SHP77 treated with DMSO at 0.1 percent for 48 hours (cell line): ENCODE measurements around the gene KCNC1.

Experiments
- DNase-seq: peaks from one replicate; lab custom pipeline; 2025; lab: John Stamatoyannopoulos, UW

Gene KCNC1

DNA sequence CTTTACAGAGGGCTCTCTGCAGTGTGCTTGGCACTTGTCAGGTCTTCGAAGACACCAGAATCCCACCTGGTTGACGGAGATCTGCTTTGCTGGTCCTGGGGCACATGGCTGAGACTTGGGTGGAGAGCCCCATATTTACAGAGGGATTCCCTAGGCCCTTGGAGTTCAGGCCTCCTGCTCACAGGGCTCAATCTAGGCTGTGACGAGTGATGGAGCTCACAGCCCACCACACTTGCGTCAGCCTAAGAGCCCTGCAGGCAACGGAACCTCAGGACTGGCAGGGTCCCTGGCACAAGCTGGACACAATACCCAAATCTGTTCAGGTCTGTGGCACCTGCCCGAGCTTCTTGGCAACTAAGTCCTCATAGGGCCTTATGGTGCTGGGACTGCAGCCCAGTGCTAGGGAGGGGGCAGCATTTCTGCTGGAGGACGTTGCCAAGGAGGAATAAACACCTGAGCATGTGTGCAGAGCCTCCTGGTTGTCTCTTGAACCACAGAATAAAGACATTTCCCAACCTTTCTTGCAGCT lies 59.1 kb downstream of the KCNC1 start:
- DNase-seq, result no peak

DNA sequence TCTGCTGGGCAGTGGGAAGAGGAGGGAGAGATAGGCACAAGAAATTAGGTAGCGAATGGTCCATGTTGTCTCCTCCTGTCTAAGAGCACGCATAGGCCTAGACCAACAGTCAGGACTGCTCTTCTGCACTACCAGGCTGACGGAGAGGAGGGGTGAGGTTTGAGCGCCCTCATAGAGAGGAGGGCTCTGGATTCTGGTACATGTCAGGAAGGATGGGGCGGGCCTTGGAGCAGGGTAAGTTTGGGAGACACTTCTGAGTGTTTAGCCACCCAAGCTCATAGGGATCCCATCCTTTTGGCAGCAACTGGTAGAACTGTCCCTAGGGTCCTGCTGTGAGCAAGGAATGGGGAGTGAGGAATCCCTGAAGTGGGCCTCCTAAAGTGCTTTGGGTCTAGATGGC lies 60.4 kb downstream of the KCNC1 start:
- DNase-seq, result no peak

DNA sequence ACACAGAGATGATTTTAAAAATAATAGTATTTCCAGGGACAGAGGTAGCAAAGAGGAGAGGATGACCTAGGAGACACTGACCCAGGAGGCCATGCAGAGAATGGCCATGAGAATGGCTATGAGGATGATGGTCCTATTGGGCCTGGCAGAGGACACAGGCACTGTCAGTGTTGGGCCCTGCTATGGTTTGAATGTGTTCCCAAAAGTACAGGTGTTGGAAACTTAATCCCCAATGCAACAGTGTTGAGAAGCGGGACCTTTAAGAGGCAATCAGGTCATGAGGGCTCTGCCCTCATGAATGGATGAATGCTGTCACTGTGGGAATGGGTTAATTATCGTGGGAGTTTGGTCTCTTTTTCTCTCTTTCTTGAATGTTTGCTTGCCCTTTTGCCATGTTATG lies 61.6 kb downstream of the KCNC1 start:
- no peak for DNase-seq

DNA sequence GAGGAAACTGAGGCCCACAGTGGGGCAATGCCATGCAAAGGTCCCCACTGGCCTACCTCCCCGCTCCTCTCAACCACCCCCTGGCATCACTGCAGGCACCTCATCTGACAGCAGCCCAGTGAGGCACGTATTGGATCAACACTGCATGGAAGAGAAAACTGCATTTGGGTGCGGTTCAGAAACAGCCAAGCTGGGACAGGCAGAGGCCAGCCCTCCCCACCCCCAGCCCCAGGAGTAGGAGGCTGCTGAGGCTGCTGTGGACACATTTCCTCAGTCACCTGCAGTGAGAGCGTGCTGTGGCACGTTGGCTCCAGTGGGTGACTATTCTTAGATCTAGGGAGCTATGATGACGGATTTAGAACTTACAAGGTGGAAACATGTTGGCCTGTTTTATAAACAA lies 63.7 kb downstream of the KCNC1 start:
- DNase-seq, result no peak

DNA sequence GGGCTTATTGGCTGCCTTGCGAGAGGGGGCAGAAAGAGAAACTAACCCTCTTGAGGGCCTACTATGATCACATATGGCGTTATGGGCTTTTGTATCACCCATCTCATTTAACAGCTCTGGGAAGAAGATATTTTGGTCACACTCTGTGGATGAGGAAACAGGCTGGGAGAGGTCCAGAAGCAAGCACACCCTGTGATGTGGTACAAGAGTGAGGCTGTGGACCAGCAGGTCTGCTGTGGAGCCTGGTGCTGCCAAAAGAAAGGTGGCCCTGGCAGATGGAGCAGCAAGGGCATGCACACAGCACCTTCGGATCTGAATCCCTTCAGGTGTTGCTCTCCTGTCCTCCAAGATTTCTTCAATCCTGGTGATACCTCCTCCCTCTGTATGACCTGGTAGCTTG lies 64.1 kb downstream of the KCNC1 start:
- no peak for DNase-seq

DNA sequence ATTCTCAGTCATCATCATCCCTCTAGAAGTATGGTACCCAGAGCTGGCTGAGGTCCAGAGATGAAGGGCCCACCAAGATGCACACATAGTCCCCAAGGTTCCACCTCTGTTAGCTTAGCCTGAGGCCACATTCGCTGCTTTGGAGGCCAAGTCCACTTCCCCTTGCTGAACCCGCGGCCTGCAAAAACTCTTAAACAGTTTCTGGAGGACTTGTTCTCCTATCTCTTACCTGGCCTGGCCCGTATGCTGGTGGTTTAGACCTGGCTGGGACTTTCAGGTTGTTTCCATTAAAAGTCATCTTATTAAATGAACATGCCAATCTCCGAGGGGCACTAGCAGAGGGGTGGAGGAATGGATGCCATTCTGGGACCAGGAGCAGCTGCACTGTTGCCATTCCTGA lies 64.6 kb downstream of the KCNC1 start:
- DNase-seq, result no peak

DNA sequence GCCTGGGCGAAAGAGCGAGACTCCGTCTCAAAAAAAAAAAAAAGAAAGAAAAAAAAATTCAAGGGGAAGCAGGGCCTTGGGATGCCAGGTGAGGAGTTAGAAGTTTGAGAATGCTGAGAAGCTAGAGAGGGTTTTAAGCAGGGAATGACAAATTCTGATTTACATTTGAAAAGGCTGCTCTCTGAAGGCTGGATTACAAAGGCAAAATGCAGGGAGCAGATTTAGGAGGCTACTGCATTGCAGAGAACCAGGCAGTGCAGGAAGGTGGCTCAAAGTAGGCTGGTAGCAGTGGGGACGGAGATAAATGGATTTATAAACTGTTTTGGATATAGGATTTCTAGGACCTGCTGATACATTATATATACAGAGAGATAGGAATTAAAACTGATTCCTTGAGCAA lies 66.6 kb downstream of the KCNC1 start:
- DNase-seq, result no peak

DNA sequence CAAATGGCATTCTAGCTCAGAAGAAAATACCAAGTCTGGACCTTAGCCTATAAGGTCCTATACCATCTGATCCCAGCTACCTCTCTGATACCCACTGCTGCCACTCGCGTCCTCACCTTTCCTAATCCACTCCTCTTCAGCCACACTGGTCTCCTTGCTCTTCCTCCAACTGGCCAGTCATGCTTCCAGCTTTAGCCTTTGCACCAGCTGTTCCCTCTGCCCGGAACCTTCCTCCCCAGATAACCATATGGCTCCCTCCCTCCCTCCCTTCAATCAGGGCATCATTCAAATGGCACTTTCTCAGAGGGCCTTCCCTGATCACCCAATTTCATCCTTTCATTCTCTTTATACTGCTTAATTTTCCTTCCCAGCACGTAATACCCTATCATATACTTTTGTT lies 67.9 kb downstream of the KCNC1 start:
- no peak for DNase-seq

DNA sequence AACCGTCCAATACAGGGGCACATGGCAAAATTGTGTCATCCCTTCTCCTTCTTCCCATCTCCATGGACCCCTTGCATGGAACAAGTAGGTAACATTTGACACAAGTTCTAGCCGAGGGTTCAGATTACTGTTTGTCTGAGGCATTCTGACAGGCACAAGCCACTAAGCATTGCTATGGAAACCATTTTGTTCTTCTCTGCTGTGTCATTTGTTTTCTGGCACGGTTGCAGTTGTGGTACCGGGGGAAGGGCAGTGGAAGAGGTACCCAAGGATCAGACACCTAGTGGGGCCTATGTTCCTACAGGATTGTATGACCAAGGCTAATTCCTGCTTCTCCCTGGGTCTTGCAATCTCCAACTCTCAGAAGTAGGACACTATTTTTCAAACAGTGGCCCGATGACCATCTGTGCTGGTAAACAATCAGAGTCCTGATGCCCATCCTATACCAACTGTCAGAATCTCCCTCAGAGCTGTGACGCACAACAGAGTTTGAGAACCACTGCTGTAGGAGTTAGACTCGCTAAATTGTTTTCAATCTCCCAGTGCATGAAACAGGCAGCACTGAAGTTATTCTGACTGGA lies 69.3 kb downstream of the KCNC1 start:
- DNase-seq, result no peak

DNA sequence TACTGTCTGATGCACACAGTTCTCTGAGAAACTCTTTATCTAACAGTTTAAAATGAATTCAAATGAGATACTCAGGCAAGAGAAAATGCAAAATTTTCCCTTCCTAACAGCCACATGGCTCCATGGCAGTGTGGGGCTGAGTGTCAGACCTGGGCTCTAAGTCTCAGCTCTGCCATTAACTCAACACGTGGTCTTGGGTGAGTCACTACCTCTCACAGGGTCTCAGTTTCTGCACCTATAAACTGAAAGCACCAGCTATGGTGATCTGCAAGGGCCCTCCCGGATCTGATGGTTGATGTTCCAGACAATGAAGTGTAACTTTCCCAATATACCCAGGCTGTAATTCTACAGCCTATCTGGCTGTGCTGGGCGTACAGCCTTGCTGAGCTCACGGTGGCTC lies 70.5 kb downstream of the KCNC1 start:
- DNase-seq, result no peak

DNA sequence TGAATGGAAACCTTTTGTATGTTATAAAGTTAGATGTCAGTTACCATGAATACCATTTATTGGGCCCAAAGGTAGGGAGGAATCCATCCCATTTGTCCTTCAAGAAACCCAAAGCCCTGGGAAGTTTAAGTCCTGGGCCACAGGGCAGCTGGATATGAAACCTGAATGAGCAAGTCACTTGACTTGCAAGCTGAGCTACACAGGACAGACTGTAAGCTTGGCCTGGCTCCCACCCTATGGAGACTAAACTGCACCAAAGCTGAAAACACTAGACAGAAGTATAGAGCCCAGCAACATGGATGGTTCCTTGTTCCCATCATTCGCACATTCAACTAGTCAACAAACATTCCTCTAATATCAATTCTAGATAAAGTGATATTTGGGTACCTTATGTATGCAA lies 71.3 kb downstream of the KCNC1 start:
- DNase-seq, result no peak

DNA sequence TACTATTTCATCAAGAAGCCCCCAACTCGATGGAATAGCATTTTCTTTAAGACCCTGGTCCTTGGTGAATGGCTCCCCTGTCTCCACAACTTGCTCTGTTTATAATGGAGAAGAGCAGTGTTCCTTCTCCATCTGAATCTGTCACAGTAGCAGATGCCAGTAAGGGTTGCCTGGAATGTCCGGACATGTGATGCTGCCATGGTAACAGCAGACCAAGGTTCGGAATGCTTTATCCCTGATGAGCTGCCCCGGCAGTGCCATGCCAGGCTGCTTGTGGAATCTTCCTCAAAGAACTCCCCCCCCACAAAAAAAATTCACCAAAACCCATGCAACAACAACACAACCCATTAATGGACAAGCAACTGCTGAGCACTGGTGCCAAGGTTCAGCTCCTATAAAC lies 72.5 kb downstream of the KCNC1 start:
- no peak for DNase-seq

DNA sequence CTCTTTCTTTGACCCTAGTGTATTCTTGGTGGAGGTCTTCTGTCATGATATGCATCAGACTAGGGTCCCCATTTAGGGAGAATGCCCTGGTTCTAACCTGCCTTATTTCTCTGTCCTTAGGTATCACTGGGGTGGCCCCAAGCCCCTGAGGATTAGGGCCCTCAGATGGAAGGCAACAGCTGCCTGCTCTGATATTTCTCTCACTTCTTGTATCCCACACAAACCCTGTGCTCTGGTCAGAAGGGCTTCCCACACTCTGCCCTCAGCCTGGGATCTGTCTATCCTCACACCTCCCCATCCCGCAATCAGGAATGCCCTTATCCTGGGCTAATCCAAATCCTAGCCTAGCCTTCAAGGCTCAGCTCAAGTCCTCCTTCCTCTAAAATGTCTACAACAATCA lies 75.5 kb downstream of the KCNC1 start:
- no peak for DNase-seq

DNA sequence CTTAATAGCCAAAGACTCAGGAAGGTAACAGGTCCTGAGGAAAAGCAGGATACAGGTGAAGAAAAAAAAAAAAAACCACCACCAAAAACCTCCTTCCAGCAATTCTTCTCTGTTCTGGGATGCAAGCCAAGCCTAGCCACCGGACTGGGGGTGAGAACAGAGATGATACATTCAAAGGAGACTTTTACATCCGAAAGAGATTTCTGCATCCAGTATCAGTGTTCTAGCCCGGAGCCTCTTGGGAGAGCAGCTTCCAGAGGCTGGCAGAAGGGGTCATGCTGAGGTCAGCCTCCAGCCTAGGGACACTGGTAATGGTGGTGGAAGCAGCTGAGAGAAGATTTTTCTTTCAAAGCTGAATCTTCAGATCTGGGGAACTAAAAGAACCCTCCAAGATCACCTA lies 76.2 kb downstream of the KCNC1 start:
- DNase-seq, result no peak

DNA sequence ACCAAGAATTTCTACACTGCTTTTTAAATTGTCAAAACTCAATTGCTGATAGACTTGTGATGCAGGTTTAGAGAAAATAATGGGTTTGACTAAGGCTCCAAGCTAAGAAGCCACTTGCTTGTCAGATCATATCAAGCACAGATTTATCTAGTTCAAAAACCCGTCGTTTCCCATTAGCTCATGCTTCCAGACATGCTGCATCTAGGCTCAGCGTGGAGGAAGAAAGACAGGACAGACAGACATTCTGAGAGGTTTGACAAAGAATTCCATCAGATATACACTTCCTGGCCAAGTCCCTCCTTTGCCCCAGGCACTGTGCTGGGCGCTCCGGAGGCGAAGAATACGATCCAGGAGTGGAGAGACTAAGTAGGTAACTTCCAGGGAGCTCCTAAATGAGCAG lies 76.8 kb downstream of the KCNC1 start:
- DNase-seq, result no peak

DNA sequence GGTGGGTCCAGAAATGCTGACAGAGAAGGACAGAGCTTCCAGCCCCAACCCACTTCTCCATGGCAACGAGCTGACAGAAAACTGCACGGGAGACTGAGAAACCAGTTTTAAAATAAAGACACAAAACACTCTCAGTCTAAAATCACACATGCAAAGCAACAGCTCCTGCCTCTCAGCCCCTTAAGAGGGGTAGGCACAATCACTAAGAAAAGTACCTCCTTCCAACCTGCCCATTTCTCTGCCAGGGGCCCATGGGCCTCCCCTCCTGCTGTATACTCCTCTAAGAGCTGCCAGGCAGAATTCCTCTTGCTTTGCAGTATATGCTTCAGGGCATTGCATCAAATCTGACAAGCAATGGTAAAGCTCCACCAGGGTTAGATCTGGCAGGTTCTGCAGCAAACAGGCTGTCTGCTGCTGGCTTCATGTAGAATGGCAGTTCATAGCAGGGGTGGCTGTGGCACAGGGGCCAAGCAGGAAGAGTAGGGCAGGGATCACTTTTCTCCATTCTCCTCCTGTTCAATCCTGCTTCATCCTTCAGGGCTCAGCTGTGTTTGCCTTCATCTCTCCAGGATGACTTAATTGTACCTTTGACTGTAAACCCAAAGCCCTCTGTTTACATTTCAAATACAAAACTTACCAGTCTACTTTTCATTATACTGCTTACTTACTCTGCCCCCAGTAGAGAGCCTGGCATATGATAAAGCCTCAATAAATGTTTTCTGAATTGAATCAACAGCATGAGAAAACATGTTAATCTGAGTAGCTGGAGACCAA lies 77.7 kb downstream of the KCNC1 start:
- no peak for DNase-seq

DNA sequence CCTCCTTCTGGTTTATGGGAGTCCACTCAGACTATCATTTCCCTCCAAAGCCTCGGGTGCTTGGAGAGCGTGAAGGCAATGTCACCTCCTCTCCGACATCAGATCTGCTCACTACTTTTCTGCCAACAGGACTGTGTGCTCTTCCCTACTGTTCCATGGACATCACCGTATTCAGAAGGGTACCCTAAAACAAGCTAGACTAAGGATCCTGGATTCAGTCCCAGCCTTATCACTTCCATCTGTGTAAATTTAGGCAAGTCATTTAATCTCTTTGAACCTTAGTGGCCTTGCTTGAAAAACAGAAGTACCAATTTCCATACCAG lies 78.2 kb downstream of the KCNC1 start:
- DNase-seq, result no peak

DNA sequence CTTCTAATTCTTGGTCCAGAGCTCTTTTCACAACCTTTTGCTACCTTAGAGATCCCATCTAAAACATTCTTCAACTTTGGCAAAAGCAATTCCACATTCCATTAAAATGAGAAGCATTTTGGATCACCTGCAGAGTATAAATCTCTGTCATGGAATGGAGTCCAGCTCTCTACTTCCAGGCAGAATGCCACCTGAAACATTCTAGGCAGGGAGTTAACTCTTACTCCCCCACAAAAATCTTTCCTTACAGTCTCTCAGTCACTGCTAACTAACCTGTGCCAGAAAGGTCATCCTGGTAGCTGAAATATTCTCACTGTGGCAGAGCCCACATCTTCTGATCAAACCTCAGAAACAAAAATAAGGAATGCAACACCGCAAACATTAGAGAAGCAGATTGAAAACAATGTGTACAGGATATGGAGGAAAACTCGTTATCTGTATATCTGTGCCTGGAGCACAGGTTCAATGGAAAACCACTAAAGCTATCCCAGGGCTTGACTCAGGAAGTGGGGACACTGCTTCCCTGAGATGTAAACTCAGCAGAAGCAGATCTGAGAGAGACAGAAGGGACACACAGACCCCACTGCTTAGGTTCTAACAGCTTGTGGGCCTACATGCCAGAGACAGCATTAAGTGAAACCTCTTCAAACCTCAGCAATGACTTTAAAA lies 78.9 kb downstream of the KCNC1 start:
- no peak for DNase-seq

DNA sequence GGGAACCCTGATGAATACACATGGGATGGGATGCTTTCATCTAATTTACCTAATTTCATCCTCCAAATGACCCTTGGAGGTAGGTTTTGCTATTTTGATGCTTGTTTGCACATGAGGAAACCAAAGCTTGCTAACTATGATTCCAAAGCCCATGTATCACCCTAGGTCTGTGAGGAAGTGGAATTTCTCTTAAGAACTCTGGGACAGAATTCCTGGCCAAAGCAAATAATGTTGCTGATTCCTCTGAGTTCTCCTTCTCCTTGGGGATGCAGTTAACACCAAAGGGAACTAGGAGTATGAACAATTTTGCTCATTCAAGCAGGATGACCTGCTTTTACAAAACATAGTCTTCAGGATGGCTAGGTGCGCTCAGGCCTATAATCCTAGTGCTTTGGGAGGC lies 80.0 kb downstream of the KCNC1 start:
- DNase-seq, result no peak

DNA sequence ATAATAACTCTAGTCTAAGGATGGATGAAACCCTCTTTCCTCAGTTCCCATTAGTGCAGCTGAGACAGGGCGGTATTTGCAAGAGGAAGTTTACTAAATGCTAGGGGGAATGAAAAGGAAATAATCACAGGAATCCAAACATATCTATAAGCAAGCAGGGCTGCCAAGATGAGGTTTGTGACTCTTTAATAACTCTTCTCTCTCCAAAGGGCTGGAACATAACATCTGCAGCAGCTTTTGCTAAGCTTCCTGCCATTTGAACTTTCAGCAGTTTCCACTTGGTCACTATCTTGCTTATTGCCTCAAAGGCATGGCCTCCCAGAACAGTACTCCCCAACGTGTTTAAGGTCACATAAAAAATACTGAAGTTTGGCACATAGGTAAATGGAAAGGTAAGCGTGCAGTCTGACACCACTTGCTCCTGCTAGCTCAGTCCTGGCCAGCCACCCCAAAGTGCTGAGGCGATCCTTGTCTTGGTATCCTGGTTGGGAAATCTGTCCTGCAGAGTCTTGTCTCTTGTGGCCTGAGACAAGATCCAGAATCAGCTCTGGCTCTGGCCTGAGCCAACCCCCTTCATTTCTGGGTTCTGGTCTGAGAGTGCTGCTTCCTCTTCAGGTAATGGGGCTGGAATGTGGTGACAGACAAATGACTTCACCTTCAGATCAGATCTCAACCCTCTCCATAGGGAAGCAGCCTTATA lies 81.8 kb downstream of the KCNC1 start:
- no peak for DNase-seq

DNA sequence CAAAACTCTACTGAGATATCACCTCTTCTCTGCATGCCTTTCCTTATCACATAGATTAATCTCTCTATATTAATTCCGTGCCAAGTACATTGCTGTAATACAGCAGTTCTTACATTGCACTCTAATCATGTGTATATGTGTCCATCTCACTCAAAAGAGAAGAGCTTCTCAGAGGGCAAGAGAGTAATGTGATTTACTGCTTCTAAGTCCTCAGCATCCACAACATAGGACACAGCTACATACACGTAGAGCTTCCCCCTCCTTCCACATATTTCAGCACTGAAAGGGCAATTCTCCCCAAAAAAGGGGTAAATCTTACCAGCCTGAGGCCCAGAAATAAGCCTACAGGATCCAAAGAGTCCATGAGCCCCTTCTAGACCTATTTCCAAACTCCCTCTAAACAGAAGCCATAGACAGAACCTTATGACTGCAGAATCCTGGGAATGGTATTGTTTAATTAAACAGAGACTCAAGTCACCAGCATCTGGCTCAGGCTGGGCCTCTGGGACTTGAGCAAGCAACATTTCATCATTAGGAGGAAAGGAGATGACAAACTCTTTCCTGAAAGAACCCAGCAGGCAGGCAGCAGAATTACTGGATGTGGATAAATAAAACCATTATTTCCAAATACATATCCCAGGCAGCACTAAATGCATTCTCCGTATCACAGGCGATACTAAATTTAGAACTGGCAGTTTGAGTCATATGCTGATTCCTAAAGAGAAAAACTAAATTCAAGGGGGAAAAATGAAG lies 87.2 kb downstream of the KCNC1 start:
- no peak for DNase-seq

DNA sequence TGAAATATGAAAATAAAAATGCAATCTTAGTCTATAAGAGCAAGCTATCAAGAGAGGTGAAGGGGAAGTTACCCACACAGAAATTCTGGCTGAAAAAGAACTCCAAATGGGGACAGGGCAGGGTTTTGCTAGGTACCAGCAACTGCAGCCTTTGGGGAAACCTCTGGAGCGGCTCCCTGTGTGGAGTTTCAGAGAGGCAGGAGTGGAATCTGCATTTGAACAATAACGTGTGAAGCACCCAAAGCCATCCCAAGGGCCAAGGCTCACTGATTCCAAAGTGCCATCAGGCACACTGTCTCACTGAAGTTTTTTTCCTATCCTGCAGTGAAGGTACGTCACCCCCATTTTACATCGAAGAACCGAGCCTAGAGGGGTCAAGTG lies 87.8 kb downstream of the KCNC1 start:
- DNase-seq, result no peak
